H54 (cell line): ENCODE data around the gene TGFB3.

Source experiments
- DNase-seq: peaks from one replicate; pipeline ENCODE4 v3.0.0; 2011; ENCODE audit warnings: low spot score, mixed read lengths; ENCODE audit not compliant: insufficient read length
- FAIRE-seq: peaks from 3 replicates; lab custom pipeline; 2011; peaks lifted over from hg19 to GRCh38; lab: Jason Lieb, UNC
- POLR2A ChIP-seq: IDR thresholded peaks from 2 replicates; pipeline ENCODE4 v1.6.1; 2011; ENCODE audit warnings: low read depth, mild to moderate bottlenecking, low read length

Gene TGFB3

DNA sequence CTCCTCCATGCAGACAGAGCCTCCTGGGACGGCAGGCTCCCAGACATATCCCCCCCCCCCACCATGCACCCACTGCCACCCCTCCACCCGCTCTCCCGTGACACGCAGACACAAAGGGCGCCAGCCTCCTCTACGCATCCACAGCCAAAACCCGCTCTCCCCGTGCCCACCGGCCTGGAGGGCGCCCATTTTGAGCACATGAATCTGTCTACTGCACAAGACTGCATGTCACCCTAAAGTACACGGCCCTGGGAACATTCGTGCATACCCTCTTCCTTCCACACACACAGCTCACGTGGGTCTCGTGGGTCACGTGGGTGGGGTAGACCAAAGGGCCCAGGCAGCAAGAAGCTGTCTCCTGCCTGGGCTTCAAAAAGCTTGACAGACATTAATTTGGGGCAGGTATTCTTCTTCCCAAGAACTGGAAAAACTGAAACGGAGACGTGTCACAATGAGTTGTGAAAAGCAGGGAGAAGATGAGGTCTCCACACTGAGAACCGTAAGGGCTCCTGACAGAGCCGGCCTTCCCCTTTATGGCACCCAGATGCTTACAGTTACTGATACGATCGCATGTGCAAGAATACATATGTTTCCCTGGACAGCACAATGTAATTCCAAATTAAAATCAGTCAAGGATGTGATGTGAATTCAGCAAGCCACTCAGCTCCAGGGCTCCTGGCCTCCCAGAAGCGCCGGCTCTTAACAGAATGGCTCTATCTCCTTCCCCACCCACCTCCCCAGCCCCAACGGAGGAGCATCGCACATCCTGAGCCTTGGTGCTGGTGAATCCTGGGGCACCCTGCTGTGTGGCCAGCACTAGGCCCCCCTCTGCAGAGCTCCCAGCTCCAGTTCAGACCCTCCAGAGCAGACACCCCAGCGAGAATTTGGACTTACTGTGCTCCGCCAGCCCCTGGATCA is 1.9 kb downstream of the TGFB3 start:
- FAIRE-seq (no peak), DNase-seq (no peak)
- TF ChIP-seq POLR2A, result no peak

DNA sequence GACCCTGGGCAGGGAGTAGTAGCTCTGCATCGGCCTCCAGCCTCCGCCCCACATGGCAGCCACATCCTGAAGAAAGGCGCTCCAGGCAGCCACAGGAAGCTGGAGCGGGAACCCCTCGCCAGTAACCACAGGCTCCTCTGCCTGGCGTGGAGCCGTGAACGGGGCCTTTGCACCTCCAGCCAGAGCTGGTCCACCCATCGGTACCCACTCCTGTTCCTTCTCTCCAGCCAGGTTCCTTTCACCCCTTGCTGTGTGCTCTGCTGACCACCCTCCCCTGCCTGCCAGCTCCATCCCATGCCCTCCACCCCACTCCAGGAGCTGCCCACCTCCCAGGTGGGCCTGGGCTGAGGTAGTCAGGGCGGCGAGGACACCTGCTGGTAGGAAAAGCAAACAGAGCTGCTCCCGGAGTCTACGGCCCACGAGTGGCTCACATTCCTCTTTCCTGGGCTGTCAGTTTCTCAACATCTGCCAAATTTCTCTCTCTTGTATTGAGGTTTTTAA is 2.7 kb downstream of the TGFB3 start:
- no peak for TF ChIP-seq POLR2A
- no peak for FAIRE-seq
- DNase-seq, result no peak

DNA sequence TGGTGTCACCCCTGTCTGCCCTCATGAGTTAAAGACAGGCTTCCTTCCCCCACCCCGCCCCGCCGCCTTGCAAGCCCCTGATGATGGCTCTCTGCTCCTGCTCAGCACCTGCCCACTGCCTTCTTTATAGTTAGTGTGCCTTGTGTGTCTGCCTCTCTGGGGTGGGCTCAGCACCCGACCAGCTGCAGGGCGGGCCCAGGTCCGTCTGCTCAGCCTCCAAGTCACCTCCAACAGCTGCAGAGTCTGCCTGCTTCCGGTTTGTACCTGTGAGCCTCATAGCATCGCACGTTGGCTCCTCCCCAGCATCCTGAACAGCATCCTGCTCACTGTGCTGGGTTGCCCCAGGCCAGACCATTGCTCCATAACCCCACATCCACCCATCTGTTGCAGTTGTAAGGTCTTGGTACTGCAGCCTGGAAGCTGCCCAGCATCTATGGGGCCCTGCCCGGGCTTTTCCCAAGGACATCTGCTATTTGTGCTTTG is 3.5 kb downstream of the TGFB3 start:
- no peak for TF ChIP-seq POLR2A
- FAIRE-seq (no peak), DNase-seq (no peak)

DNA sequence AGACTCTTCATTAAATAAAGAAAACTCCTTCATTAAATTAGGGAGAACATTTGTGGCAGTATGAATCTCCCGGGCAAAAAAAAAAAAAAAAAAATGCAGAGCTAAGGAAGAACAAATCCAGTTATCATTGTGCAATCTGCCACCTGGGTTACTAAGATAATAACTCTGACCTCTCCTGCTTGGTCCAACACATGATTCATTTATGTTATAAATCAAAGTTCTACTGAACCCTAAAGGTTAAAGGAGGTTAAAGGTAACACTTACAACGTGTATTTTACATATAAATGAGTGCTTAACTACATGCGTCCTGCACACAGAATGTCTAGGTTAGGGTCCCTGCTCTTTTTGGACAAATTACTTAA is 4.2 kb downstream of the TGFB3 start:
- no peak for FAIRE-seq
- TF ChIP-seq POLR2A, result no peak
- DNase-seq, result no peak

DNA sequence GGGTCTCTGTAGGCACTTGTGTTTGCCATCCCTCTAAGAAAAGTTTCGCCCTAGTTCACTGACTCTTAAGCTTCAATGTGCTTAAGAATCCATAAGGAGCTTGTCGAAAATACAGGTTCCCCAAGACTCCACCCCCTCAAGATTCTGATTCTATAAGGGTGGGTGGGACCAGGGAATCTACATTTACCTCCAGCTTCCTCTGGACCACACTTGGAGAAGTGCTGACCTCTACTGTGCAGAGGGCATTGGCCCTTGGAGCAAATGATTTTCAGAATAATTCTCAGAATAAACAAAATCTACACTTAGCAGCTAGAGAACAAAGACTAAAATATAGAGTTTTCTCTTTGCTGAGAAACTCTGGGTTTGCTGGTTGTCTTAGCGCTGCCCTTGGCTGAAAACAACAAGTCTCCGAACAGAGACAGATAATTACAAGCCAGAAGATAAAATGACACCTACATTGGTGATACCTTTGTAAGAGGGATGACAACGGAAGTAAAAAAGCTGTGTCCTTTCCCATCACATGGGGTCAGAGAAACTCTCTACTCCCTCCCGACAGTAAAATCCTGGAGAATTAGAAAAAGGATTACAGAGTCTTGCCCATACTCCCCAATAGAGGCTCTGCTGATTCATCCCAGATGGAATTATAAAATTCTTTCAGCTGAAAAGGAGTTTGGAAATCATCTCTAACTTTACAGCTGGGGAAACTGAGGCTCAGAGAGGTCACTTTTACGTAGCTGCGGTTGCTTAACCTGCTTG is 4.8 kb downstream of the TGFB3 start:
- no peak for DNase-seq
- no peak for FAIRE-seq
- TF ChIP-seq POLR2A, result no peak

DNA sequence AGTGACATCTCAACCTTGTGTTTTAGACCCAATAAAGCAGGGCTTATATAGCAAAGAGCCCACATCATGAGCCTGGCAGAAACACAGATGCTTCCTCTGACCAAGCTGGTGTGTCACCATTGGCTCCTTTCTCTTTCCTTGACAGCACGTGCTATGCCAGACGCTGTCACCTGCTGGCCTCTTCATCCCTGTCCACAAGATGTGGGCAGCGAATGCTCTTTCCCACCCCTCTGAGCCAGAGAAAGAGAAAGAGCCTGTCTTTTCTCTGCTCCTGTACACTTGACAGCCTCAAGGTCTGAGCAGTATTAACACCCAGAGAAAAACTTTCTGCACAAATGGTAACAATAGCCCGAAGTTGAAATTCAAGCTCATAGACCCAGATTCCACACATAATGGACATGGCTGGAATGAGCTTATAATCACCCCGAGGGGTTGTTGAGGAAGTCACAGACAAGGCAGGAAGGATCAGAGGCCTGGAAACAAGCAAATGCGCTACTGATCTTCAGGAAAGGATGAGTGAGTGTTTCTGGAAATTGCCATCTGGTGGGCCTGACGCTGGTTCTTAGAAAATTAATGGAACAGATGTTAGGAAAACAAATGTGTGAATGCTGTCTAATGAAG is 8.9 kb downstream of the TGFB3 start:
- DNase-seq (no peak), FAIRE-seq (no peak)
- no peak for TF ChIP-seq POLR2A

DNA sequence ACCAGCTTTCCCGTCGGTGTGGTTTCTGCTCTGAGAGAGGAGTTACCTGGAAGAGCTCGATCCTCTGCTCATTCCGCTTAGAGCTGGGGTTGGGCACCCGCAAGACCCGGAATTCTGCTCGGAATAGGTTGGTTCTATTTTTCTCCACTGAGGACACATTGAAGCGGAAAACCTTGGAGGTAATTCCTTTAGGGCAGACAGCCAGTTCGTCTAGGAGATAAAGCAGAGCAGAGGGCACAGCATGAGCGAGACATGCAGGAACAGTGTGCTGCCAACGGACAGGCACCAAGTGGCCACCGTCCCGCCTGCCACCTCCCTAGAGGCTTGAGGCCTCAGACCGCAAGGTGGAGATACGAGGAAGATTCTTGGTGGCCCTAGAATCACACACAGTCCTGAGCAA is 10.3 kb downstream of the TGFB3 start:
- FAIRE-seq (no peak), DNase-seq (no peak)
- TF ChIP-seq POLR2A, result no peak

DNA sequence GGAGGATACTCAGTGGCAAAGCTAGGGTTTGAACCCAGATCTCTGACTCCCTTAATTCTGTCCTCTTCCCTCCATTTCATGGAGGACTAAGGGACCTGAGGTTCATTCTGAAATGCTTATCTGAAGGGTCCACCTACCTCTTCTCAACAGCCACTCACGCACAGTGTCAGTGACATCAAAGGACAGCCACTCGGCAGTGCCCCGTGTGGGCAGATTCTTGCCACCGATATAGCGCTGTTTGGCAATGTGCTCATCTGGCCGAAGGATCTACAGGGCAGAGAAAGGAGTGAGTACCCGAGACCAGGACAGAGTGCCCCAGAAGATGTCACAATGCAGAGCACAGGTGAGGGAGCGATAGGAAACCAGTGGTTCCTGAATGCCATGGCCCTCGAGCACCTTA is 10.8 kb downstream of the TGFB3 start:
- no peak for FAIRE-seq
- no peak for TF ChIP-seq POLR2A
- no peak for DNase-seq

DNA sequence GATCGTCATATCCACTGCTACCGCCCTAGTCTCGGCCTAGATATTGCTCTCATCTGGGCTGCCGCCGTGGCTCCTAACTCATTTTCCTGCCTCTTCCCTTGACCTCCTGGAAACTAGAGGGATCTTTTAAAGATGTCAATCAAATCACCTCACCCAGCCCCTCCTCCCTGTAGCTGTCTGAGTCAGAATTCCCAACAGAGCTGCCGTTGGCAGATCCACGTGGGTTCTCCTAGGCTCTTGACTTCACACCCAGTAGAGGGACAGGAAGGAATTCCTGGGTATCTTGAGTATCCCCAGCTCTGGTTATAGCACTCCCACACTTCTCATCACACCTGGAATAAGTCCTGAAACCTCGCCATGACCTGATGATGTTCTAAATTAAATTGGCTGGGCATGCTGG is 11.9 kb downstream of the TGFB3 start:
- no peak for FAIRE-seq
- no peak for TF ChIP-seq POLR2A
- DNase-seq, result no peak

DNA sequence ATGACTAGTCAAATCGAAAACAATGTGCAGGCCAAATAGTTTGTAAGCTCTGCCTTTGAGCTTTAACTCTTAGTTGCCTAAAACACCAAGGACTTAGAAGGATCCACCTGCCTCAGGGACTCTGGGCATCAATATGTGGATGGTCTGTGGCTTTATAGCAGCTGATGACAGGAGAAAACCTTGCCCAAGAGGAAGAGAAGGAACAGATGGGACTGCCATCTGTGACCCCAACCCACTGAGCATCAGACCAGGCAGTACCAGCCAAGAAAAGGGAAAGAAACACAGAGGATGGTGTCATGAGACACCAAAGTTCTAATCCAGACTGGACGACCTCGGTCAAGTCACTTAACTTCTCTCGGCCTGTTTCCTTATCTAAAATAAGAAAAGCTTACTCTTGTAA is 12.7 kb downstream of the TGFB3 start:
- no peak for TF ChIP-seq POLR2A

DNA sequence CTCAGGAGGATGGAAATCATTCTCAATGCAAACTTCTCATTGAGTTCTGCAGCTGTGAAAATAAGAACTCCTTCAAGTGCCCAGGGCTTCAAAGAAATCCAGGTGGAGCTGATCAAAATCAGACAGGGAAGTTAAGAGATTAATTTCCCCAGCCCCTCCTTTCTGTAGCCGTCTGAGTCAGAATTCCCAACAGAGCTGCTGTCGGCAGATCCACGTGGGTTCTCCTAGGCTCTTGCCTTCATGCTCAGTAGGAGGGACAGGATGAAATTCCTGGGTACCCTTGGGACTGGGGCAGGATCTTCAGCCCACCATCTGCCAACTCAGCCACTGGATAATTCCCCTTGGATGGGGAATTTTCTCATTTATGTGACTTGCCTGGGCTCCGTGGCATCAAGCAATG is 13.3 kb downstream of the TGFB3 start:
- FAIRE-seq, result no peak
- DNase-seq, result no peak
- no peak for TF ChIP-seq POLR2A

More for the DNA sequence above, 12.7 kb downstream of the TGFB3 start:
- FAIRE-seq (no peak), DNase-seq (no peak)

DNA sequence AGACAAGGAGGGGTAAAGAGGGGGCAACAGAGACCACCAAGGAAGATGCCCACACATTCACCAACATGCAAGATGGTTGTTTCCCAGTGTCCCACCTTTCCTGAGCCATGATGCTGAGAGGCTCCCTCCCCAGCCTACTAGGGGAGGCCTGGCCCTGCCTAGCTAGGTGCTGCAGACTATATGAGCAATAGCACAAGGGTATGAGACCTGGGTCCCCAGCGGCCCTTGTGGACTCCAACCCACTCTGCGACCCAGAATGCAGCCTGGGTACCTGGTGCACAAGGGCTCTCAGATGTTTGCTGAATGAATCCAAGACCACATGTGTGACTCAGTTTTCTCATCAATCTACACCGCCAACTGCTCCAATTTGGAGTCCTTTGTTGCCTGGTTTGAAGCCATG is 13.9 kb downstream of the TGFB3 start:
- no peak for TF ChIP-seq POLR2A
- no peak for FAIRE-seq
- DNase-seq, result no peak

DNA sequence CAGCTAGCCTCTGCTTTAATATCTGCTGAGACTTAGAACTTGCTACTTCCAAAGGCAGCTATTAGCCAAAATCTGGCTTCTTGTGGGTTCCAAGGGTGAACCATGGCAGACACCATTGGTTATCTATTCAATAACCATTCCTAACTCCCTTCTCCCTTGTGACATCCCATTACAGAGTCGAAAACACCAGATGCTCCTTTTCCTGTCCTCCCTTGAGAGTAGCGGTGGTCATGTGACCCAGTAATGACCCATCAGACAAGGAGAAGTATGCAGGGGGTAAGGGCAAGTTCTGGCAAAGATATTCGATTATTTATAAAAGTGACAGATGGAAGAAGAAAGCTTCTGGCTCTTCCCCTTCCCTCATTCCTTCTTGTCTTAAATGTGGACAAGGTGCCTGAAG is 20.1 kb downstream of the TGFB3 start:
- DNase-seq, result no peak
- no peak for TF ChIP-seq POLR2A
- no peak for FAIRE-seq

DNA sequence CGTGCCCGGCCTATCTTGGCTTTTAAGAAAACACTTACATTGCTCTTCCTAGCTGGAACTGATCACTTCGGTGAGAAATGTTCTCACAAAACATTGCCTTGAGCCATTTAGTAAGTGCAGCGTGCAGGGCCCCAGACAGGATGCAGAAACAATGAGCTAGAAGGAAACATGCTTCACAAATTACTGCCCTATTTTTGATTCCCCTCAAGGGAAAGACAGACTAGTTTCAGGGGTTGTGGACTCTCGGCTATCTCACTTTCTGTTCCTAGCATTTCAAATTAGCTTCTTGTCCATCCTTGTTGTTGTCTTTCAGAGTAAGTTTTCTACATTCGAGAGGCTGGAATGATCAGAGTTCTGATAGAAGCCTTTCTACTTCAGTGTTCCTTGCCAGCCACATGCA is 21.6 kb downstream of the TGFB3 start:
- DNase-seq (no peak), FAIRE-seq (no peak)
- TF ChIP-seq POLR2A, result no peak
